Measurements from ENCODE around the gene ARL4C.

GRCh38 chr2:234447189-234447588, 49.7 kb downstream of the ARL4C start:
- no peak for TF ChIP-seq CTCF (IDR thresholded peaks at IDR 0.05; ENCODE audit: low read length)
- no peak for TF ChIP-seq EZH2 (IDR thresholded peaks at IDR 0.05; ENCODE audit: borderline replicate concordance, low read length)

Data from OCI-LY1 (cell line).